ENCODE data around the gene FAM131C. TPM values are rescaled to one million over a fixed set of nuclear protein-coding genes. Genes with fewer than 3 reads are reported as not detected.

The FAM131C gene
- total RNA-seq, 2 experiments from 2014 or later, result 5.1 to 5.6 TPM

DNA sequence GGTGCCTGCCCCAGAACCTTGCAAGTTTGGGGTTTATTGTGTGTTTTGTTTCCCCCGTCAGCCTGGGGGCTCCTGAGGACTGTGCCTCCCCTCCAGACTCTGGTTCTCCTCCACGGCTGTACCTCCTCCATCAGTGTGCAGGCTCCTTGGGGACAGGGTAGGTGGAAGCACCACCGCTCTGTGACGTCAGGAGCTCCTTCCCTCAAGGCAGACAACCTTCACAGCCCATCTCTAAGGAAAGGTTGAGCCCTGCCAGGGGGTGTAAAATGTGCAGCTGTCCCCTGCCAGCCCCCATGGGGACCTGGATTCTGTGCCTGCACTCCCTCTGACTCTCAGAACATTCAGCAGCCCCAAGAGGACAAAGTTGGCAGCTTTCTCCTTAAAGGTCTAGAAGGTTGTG, 55.1 kb downstream of the FAM131C start:
- Mint-ChIP-seq H3K4me3 (no peak overlapping the region), H3K36me3 (ENCODE audit: low read depth) (no peaks in the 10 kb centered on the region), H3K27ac (no peak overlapping the region), H3K27me3 (peaks cover 12% of the 10 kb centered on the region), H3K9me3 (no peaks in the 10 kb centered on the region), H3K4me1 (no peaks in the 10 kb centered on the region)
- ChIA-PET POLR2A (no interaction called here), CTCF (no interaction called here)
- no peak for DNase-seq

DNA sequence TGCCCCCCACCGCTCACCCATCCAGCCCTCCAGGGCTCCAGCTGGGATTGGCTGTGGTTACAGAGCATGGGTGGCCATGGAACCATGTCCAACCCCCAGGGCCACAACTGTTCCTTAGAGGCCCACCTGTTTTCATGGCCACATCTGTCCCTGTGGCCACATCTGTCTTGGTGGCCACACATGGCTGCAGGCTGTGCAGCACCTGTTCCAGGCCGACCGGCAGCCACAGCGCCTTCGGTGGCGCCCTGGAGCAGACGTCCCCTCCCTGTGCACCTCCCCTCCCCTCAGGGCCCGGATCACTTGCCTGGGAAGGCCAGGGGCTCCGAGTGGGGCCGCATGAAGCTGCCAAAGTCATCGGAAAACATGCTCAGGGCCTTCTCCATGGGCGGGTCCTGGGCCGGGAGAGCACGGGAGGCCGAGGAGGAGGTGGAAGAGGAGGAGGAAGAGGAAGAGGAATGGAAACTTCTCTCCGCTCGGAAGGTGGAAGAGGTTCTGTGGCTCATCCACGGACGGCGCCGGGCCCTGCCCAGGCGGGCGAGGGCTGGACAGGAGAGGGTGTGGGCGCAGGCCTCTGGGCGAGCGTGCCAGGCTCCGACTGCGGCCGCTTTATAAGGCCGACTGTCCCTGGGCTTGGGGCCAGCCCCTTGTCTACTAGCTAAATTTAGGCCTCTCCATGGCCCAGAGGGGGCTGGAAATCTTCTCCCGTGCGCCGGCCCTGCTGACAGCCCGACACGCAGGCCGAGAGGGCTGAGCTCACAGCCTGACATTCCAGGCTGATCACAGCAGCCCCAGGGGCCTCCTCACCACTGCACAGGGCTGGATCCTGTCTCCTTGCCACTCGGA, 55.8 kb downstream of the FAM131C start, which contains the start of gene HSPB7:
HSPB7 (minus strand) TSS at position 583 of the 843 bp plus-strand sequence; CDS start at position 503, 80 bp downstream.
- DNase-seq, result no peak
- Mint-ChIP-seq H3K4me3 (no peak within 1 kb of the TSS), H3K36me3 (ENCODE audit: low read depth) (no peaks in the 10 kb centered on the region), H3K9me3 (no peaks in the 10 kb centered on the region), H3K27ac (no peak within 1 kb of the TSS), H3K27me3 (peaks cover 12% of the 10 kb centered on the region), H3K4me1 (no peaks in the 10 kb centered on the region)
- POLR2A ChIA-PET, result no interaction called here
- CTCF ChIA-PET, result no interaction called here

DNA sequence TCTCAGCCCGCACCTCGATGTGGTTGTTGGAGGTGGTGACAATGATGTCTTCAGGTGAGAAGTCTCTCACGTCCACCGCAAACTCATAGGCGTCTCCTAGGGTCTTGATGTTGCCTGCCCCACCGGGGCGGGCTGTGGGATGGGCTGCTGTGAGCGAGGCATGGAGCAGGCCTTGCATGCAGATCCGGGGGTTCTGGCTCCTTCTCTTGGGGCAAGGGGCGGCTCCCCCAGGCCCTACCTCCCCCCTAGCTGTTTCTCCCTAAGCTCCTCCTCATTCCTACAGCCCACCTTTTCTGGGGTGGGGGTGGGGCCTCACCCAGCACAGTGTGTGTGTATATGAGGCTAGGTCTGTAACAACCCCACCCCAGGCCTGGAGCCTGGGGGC, 56.4 kb downstream of the FAM131C start:
- no peak overlapping the region for H3K4me3 Mint-ChIP-seq
- no peak for DNase-seq
- POLR2A ChIA-PET, result no interaction called here
- H3K4me1 Mint-ChIP-seq, result peaks cover 5% of the 10 kb centered on the region
- no peak overlapping the region for H3K27ac Mint-ChIP-seq
- CTCF ChIA-PET, result no interaction called here
- H3K36me3 Mint-ChIP-seq (ENCODE audit: low read depth), result no peaks in the 10 kb centered on the region
- peaks cover 16% of the 10 kb centered on the region for H3K27me3 Mint-ChIP-seq
- H3K9me3 Mint-ChIP-seq, result no peaks in the 10 kb centered on the region

DNA sequence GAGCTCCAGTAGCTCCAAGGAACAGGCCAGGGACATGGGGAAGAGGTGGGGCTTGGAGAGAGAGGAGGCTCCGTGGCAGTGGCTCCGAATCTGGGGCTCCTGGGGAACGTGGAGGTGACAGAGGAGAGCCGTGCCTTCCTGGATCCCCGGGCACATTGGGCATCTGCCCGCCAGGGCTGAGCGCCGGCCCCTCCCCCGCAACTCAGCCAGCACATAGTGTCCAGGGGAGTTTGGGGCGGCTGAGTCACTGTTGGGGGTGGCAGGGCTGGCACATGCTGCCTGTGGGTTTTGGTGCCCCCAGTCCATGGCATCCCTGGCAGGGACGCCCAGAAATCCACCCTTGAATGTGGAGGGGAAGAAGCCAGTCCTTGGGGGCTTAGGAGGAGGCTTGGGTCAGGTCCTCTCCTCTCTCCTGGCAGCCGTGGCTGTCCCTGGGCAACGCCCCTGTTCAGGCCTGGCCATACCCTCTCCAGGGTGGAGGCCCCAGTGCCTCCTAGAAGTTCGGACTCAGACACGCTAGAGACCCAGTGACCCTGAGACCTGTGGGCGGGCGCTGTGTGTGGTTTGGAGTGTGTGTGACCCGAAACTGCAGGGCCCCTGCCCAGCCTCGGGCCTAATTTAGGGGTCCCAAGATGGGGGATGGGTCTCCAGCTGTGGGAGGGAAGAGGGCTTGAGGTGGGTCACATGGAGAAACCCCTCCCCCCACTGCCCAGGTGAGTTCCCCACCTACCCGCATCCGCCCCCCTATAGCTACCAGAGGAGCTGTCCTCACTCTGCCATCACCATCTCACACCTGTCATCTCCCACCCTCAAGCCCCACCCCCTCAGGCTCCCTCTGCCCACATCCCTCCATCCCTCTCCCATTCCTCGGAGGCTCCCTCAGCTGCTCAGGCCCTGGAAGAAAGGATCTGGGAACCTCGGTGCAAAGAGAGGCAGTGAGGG, 57.2 kb downstream of the FAM131C start:
- Mint-ChIP-seq H3K27ac (no peak overlapping the region), H3K9me3 (no peaks in the 10 kb centered on the region), H3K36me3 (ENCODE audit: low read depth) (no peaks in the 10 kb centered on the region), H3K4me1 (peaks cover 5% of the 10 kb centered on the region), H3K27me3 (peaks cover 15% of the 10 kb centered on the region), H3K4me3 (no peak overlapping the region)
- ChIA-PET POLR2A (no interaction called here), CTCF (no interaction called here)
- no peak for DNase-seq

DNA sequence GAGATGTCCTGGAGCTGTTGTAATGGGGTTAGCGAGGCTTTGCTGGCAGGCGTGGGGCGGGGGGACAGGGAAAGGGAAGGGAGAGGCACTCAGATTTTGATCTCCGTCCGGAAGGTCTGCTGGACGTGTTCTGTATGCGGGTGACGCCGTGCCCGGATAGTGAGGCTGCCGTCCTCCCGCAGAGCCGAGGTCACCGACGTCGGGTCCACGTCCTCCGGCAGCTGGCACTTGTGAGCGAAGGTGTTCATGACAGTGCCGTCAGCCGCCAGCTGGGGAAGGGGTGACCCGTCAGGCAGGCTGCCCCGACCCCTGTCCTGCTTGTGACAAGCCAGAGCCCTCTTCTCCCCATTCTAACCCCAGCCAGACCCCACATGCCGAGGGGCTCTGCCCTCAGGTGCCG, 58.0 kb downstream of the FAM131C start:
- ChIA-PET POLR2A (no interaction called here), CTCF (no interaction called here)
- peaks cover 5% of the 10 kb centered on the region for H3K4me1 Mint-ChIP-seq
- peaks cover 17% of the 10 kb centered on the region for H3K27me3 Mint-ChIP-seq
- H3K4me3 Mint-ChIP-seq, result no peak overlapping the region
- H3K36me3 Mint-ChIP-seq (ENCODE audit: low read depth), result no peaks in the 10 kb centered on the region
- no peaks in the 10 kb centered on the region for H3K9me3 Mint-ChIP-seq
- DNase-seq, result no peak
- H3K27ac Mint-ChIP-seq, result no peak overlapping the region

DNA sequence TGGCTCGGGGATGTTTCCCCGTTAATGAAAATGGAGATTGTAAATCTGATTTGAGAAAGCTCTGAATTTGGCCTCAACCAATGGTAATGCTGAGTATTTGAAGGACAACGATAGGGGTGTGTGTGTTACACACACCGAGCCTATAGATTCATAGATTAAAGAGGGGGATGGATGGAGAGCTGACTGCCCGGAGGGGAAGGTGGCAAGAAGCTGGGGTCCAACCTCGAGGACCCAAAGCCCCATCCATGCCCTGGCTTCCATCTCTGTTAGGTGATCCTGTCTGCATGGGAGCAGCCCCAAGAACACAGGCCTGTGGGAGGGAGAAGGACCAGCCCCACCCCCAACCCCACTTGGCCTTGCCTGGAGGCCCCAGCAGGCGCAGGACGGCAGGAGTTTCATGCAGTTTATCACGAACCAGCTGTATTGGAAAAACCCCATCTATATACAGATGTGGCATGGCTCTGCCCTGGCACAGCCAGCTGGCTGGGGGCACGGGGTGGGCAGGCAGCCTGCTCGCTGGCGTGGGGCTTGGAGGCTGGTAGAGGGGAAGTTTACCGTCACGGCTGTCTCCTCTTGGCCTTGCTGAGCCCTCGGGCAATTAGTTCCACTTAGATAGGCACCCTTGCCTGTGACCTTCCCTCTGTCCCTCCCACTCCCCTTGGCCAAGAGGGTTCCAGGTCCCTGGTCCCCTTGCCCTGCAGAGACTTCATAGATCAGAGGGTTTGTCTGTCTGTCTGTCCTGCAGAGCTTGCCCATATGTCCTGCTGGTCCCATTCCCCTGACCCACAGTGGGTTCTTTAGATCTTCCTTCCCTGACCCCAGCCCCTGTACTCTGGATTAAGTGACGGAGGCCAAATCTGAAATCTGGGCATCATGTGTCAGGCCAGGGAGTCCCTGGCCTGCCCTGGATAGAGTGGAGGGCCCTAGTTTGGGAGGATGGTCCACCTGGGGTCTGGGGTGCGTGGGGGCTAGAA, 58.7 kb downstream of the FAM131C start:
- CTCF ChIA-PET, result interaction anchor here (0.6 to 1.1 kb wide), 5 partner anchors 10 to 283 kb away, joined by 3 to 4 read pairs (median 3); no protein-coding TSS in a partner anchor
- Mint-ChIP-seq H3K4me1 (peaks cover 5% of the 10 kb centered on the region), H3K9me3 (no peaks in the 10 kb centered on the region), H3K27ac (no peak overlapping the region), H3K36me3 (ENCODE audit: low read depth) (no peaks in the 10 kb centered on the region), H3K4me3 (no peak overlapping the region), H3K27me3 (peaks cover 17% of the 10 kb centered on the region)
- DNase-seq, result no peak
- POLR2A ChIA-PET, result no interaction called here

DNA sequence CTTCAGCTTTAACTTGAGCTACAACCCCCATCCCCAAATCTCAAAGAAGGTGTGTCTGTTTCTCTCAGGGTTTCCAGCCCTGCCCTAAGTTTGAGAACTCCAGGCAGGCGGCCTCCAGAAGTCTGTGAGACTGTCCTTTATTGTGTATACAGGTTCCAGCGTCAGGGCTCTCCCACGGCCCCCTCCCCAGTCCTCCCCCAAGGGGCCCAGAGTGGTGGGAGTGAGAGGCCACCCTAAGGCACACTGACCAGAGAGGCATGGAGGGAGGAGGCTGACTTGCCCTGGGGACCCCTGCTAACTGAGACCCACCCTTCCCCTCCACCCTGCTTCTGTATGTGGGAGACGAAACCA, 59.6 kb downstream of the FAM131C start:
- Mint-ChIP-seq H3K4me3 (no peak overlapping the region), H3K4me1 (peaks cover 5% of the 10 kb centered on the region), H3K36me3 (ENCODE audit: low read depth) (no peaks in the 10 kb centered on the region), H3K27me3 (peaks cover 19% of the 10 kb centered on the region), H3K27ac (no peak overlapping the region), H3K9me3 (no peaks in the 10 kb centered on the region)
- no peak for DNase-seq
- ChIA-PET POLR2A (no interaction called here), CTCF (interaction anchor here (0.6 to 1.1 kb wide), 2 partner anchors 9 to 65 kb away, joined by 3 read pairs; no protein-coding TSS in a partner anchor)

DNA sequence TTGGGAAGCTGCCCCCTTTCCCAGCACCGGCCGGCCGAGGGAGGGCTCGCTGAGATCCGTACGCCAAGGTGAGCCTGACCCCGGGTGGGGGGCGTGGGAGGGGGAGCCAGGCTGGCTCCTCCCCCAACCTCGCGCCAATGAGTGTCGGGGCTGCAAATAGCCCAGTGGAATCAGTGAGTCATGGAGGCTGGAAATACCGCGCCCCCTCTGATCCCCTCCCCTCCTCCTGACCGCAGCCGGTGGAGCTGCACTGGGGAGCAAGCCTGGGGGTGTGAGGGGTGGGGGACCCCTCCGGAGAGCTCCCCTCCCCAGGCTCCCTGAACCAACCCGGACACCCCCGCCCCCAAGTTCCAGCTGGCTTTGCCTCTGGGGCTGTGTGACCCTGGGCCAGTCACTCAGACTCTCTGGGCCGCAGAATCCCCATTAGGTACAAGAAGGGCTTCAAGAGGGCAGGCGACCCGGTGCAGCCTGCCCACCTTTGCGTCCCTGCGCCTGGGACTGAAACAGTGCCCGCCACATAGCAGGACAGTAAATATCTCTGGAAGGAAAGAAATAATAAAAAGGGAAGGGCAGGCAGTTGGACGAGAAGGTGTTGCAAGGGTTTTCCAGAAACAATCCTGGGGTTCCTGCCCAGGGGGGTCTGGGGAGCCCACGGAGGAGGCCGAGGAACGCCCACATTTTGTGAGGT, 60.1 kb downstream of the FAM131C start:
- peak; percentile 34 for DNase-seq
- H3K9me3 Mint-ChIP-seq, result no peaks in the 10 kb centered on the region
- no peak overlapping the region for H3K27ac Mint-ChIP-seq
- no peak overlapping the region for H3K4me3 Mint-ChIP-seq
- ChIA-PET CTCF (interaction anchor here (0.6 kb wide), 1 partner anchor 65 kb away, joined by 3 read pairs; no protein-coding TSS in a partner anchor), POLR2A (no interaction called here)
- H3K36me3 Mint-ChIP-seq (ENCODE audit: low read depth), result no peaks in the 10 kb centered on the region
- H3K4me1 Mint-ChIP-seq, result peaks cover 5% of the 10 kb centered on the region
- peaks cover 19% of the 10 kb centered on the region for H3K27me3 Mint-ChIP-seq

DNA sequence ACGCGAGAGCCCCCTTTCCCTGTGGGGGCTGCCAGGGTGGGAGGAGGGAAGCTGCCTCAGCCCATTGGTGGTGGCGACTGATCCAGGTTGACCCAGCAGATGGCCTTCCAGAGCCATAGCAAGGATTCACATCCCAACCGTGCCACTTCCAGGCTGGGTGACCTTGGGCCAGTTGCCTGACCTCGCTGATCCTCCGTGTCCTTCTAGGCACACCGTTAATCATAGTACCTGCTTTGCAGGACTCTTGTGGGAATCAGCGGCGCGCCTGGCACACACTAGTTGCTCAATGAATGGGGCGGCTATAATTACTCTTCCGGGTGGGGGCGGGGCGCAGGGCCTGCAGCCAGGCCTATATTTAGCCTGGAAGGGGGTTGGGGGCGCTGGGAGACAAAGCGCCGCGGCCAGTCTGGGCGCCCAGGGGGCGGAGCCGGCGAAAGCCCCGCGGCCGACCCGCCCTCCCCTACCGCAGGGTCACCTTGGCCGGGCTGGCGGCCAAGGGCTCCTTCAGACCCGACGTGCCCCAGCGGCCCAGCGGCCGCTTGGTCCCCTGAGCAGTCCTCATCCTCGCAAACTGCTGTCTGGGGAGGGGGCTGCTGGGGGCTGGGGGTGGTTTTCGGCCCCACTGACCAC, 60.7 kb downstream of the FAM131C start:
- peaks cover 11% of the 10 kb centered on the region for H3K4me1 Mint-ChIP-seq
- ChIA-PET CTCF (interaction anchor here (1.6 kb wide), 1 partner anchor 29 kb away, joined by 3 read pairs; no protein-coding TSS in a partner anchor), POLR2A (no interaction called here)
- no peaks in the 10 kb centered on the region for H3K9me3 Mint-ChIP-seq
- peaks cover 19% of the 10 kb centered on the region for H3K27me3 Mint-ChIP-seq
- H3K27ac Mint-ChIP-seq, result no peak overlapping the region
- H3K4me3 Mint-ChIP-seq, result no peak overlapping the region
- H3K36me3 Mint-ChIP-seq (ENCODE audit: low read depth), result no peaks in the 10 kb centered on the region
- peak; percentile 39 for DNase-seq

DNA sequence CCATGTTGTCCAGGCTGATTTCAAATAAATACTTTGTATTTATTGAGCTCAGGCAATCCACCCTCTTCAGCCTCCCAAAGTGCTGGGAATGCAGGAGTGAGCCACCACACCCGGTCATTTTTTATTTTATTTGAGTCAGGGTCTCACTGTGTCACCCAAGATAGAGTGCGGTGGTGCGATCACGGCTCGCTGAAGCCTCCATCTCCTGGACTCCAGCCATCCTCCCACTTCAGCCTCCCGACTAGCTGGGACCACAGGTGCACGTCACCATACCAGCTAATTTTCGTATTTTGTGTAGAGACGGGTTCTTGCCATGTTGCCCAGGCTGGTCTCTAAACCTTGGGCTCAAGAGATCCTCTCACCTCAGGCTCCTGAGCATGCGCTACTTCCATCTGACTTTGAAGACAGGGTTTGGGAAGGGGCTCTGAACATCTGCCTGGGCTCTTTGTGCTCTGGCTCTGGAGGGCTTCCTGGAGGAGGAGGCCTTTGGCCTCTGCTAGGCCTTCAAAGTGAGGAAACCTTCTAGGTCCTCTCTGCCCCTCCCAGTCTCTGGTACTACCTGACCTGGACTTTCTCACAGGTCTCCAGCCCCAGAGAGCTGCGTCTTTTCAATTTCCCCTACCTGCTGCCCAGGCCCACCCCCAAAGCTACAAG, 61.4 kb downstream of the FAM131C start:
- peaks cover 19% of the 10 kb centered on the region for H3K27me3 Mint-ChIP-seq
- H3K4me1 Mint-ChIP-seq, result peaks cover 13% of the 10 kb centered on the region
- DNase-seq, result no peak
- ChIA-PET POLR2A (no interaction called here), CTCF (interaction anchor here (0.6 to 1.6 kb wide), 2 partner anchors 30 to 237 kb away, joined by 3 read pairs; no protein-coding TSS in a partner anchor)
- H3K27ac Mint-ChIP-seq, result no peak overlapping the region
- no peaks in the 10 kb centered on the region for H3K36me3 Mint-ChIP-seq (ENCODE audit: low read depth)
- H3K4me3 Mint-ChIP-seq, result no peak overlapping the region
- H3K9me3 Mint-ChIP-seq, result no peaks in the 10 kb centered on the region

DNA sequence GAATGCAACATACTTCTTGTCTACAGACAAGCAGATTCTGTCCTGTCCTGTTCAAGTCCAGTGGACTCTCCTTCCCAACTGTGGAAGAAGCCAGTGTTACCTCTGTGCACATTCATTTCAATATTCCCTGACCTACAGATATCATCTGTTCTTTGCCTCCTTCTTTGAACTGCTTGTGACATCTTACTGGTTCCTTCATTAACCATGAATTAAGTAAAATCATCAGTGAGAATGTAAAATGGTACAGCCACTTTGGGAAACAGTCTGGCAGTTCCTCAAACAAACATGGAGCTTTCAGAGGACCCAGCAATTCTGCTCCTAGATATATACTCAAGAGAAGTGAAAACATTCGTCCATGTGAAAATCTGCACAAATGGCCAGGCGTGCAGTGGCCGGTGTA, 62.6 kb downstream of the FAM131C start:
- Mint-ChIP-seq H3K27ac (no peak overlapping the region), H3K4me3 (no peak overlapping the region), H3K27me3 (peaks cover 19% of the 10 kb centered on the region), H3K9me3 (no peaks in the 10 kb centered on the region), H3K4me1 (peaks cover 13% of the 10 kb centered on the region), H3K36me3 (ENCODE audit: low read depth) (no peaks in the 10 kb centered on the region)
- CTCF ChIA-PET, result interaction anchor here (0.5 to 1.7 kb wide), 9 partner anchors 31 to 234 kb away, joined by 3 to 9 read pairs (median 3); no protein-coding TSS in a partner anchor
- no peak for DNase-seq
- POLR2A ChIA-PET, result no interaction called here

Data from activated CD4-positive, alpha-beta memory T cell treated with anti-CD3 and anti-CD28 coated beads, Interleukin-2, amount 10 ng/mL, durations not matched to agents 7 days and 5 days (primary cell).